ENCODE measurements around the gene PDXK. TPM values are rescaled to one million over a fixed set of nuclear protein-coding genes. Genes with fewer than 3 reads are reported as not detected.

The PDXK gene
- total and polyA plus RNA-seq, 9 of the 15 experiments (the other 6 are each of a cell fraction or from before 2014, with no cell fraction given) = 5.6 to 162 (median 76.5) TPM

- TF ChIP-seq, protein P1, sequence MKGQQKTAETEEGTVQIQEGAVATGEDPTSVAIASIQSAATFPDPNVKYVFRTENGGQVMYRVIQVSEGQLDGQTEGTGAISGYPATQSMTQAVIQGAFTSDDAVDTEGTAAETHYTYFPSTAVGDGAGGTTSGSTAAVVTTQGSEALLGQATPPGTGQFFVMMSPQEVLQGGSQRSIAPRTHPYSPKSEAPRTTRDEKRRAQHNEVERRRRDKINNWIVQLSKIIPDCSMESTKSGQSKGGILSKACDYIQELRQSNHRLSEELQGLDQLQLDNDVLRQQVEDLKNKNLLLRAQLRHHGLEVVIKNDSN (CRISPR knock-in tag; IDR thresholded peaks at IDR 0.05) = no peak
- no peak for TF ChIP-seq HINFP (tag; conservative IDR thresholded peaks at IDR 0.05; ENCODE audit: low read depth)
- TF ChIP-seq NR3C1 (CRISPR knock-in tag; IDR thresholded peaks at IDR 0.05) = no peak
- no peak for TF ChIP-seq PCBP2 (IDR thresholded peaks at IDR 0.05; ENCODE audit: low read depth, low read length, poor library complexity, severe bottlenecking)
- TF ChIP-seq ZBTB9 (CRISPR knock-in tag; IDR thresholded peaks at IDR 0.05) = no peak
- no peak for TF ChIP-seq POLR2AphosphoS5 (IDR thresholded peaks at IDR 0.05; ENCODE audit: control insufficient read depth, insufficient read depth, low read depth, low read length)
- TF ChIP-seq ZNF134 (CRISPR knock-in tag; conservative IDR thresholded peaks at IDR 0.05) = no peak
Measured at GRCh38 chr21:43693981-43694380, 24.9 kb upstream of the PDXK start (continued).

Measured in K562 (cell line).